Left lung (tissue), 10 donors: Measurements from ENCODE around the gene OR6J1. TPM values are rescaled to one million over a fixed set of nuclear protein-coding genes. Genes with fewer than 3 reads are reported as not detected.

Experiments
- ATAC-seq: fragments of 200-7000 bp; cut with Tn5 transposase; one replicate; pipeline ENCODE4 v1.9.1; 2020; ENCODE audit warnings: moderate library complexity
- DNase-seq, 4 donors: peaks; one replicate each; pipeline ENCODE4 v3.0.0-alpha.2; 2013 to 2020
- H3K27ac ChIP-seq, 2 donors: fragments of 200-600 bp; sonication (generic) in 1 of 2; one replicate each; pipeline versions ENCODE4 v1.5.0 to v1.8.0; 2020 to 2021
- H3K27me3 ChIP-seq, 2 donors: fragments of 200-600 bp; sonication (generic) in 1 of 2; one replicate each; pipeline versions ENCODE4 v1.5.0 to v1.8.0; 2020 to 2021
- H3K36me3 ChIP-seq, 2 donors: fragments of 200-600 bp; sonication (generic) in 1 of 2; one replicate each; pipeline versions ENCODE4 v1.5.0 to v1.8.0; 2020 to 2021
- H3K4me1 ChIP-seq, 2 donors: fragments of 200-600 bp; one replicate each; pipeline ENCODE4 v1.8.0; 2021
- H3K4me3 ChIP-seq, 2 donors: fragments of 200-600 bp; sonication (generic) in 1 of 2; one replicate each; pipeline versions ENCODE4 v1.5.0 to v1.8.0; 2020 to 2021; ENCODE audit warnings: mild to moderate bottlenecking in 1 of 2
- H3K9me3 ChIP-seq, 2 donors: fragments of 200-600 bp; sonication (generic) in 1 of 2; one replicate each; pipeline versions ENCODE4 v1.5.0 to v1.8.0; 2020 to 2021
- CTCF ChIP-seq, 2 donors: fragments of 200-600 bp; sonication (generic) in 1 of 2; IDR thresholded peaks; one replicate each; pipeline versions ENCODE4 v1.5.0 to v1.8.0; 2021; ENCODE audit warnings: antibody characterized with exemption in 2 of 2
- intact Hi-C, 2 donors: fragments of 100-400 bp; cut with DNase I; formaldehyde crosslinking; loops; one replicate each; pipeline versions ENCODE4 v1.11.2 to v1.14.2; 2022
- polyA plus RNA-seq, 6 donors: library from polyadenylated mRNA; unstranded; fragments of 120-200 nt; gene quantifications; one replicate each; pipeline ENCODE4 v1.2.1, GENCODE V29; 2013; ENCODE audit not compliant: insufficient read length in 6 of 6
- total RNA-seq, 2 donors: library from RNA; stranded (reverse); fragmentation: NEBNext Ultra II Directional; extraction: Animal tissue kit (Norgen Biotek cat#: 25700); gene quantifications; one replicate each; pipeline ENCODE4 v1.2.1, GENCODE V29; 2021
- donor health status: DM: no; HTN: yes; CAD: no.
- donor health status: DM: no; HTN: no; CAD: no.

Gene OR6J1
- total and polyA plus RNA-seq, 8 donors, result 0.23 to 0.45 (median 0.34) TPM; not detected in 2

GRCh38 chr14:22598099-22598895, 45.9 kb downstream of the OR6J1 start, which contains the start of gene ABHD4:
TSS of gene ABHD4 (plus strand) at chr14:22598300. CDS start at chr14:22598307, 7 bp downstream.
- no peaks in the 10 kb centered on the region for H3K9me3 ChIP-seq
- DNase-seq (peak; percentile 87 to 97 (median 90)), ATAC-seq (peak; percentile 99)
- no peaks in the 10 kb centered on the region for H3K27me3 ChIP-seq
- peak within 1 kb of the TSS; percentile 69 to 90 for H3K4me3 ChIP-seq
- peaks cover 0 to 17% of the 10 kb centered on the region in 2 donors for H3K36me3 ChIP-seq
- TF ChIP-seq CTCF (IDR thresholded peaks at IDR 0.05), result no peak
- peak within 1 kb of the TSS; percentile 84 to 94 for H3K27ac ChIP-seq
- peaks cover 0 to 27% of the 10 kb centered on the region in 2 donors for H3K4me1 ChIP-seq
- intact Hi-C loops, result no loop called here

GRCh38 chr14:22597771-22598098, 46.4 kb downstream of the OR6J1 start:
- peak; percentile 7 for ATAC-seq

GRCh38 chr14:22597265-22597664, 46.9 kb downstream of the OR6J1 start:
- no peaks in the 10 kb centered on the region for H3K27me3 ChIP-seq
- H3K27ac ChIP-seq, result no peak overlapping the region
- peaks cover 0 to 8% of the 10 kb centered on the region in 2 donors for H3K36me3 ChIP-seq
- no peak for ATAC-seq
- intact Hi-C loops, result no loop called here
- H3K4me1 ChIP-seq, result peaks cover 0 to 27% of the 10 kb centered on the region in 2 donors
- no peaks in the 10 kb centered on the region for H3K9me3 ChIP-seq
- no peak for DNase-seq
- peak overlapping the region in 1 of 2 donors; percentile 90 for H3K4me3 ChIP-seq
- no peak for TF ChIP-seq CTCF (IDR thresholded peaks at IDR 0.05)

More at GRCh38 chr14:22597771-22598098, 46.4 kb downstream of the OR6J1 start:
- no peaks in the 10 kb centered on the region for H3K9me3 ChIP-seq
- intact Hi-C loops, result no loop called here
- H3K27ac ChIP-seq, result peak overlapping the region; percentile 84 to 94
- peaks cover 0 to 27% of the 10 kb centered on the region in 2 donors for H3K4me1 ChIP-seq
- DNase-seq, result no peak
- H3K27me3 ChIP-seq, result no peaks in the 10 kb centered on the region
- TF ChIP-seq CTCF (IDR thresholded peaks at IDR 0.05), result no peak
- H3K36me3 ChIP-seq, result peaks cover 0 to 12% of the 10 kb centered on the region in 2 donors
- peak overlapping the region; percentile 69 to 90 for H3K4me3 ChIP-seq

GRCh38 chr14:22596354-22596879, 47.7 kb downstream of the OR6J1 start:
- H3K27me3 ChIP-seq, result no peaks in the 10 kb centered on the region
- no peaks in the 10 kb centered on the region for H3K36me3 ChIP-seq
- no peak for TF ChIP-seq CTCF (IDR thresholded peaks at IDR 0.05)
- H3K9me3 ChIP-seq, result no peaks in the 10 kb centered on the region
- no peak for ATAC-seq
- intact Hi-C loops, result no loop called here
- no peak overlapping the region for H3K4me3 ChIP-seq
- H3K4me1 ChIP-seq, result peaks cover 0 to 27% of the 10 kb centered on the region in 2 donors
- no peak overlapping the region for H3K27ac ChIP-seq
- no peak for DNase-seq

- Histone ChIP-seq H3K4me3 (no peak overlapping the region), H3K9me3 (no peaks in the 10 kb centered on the region), H3K27me3 (no peaks in the 10 kb centered on the region), H3K27ac (no peak overlapping the region), H3K4me1 (peaks cover 6 to 22% of the 10 kb centered on the region in 2 donors), H3K36me3 (no peaks in the 10 kb centered on the region)
- no peak for TF ChIP-seq CTCF (IDR thresholded peaks at IDR 0.05)
- no peak for ATAC-seq
- no peak for DNase-seq
- intact Hi-C loops, result no loop called here
Observed at GRCh38 chr14:22594156-22594716, 49.9 kb downstream of the OR6J1 start.
